Ishikawa (cell line): ENCODE results near the gene DISP3.

Experiments used
- CEBPB ChIP-seq: IDR thresholded peaks from 2 replicates; pipeline ENCODE4 v1.6.1; 2012
- CREB1 ChIP-seq: IDR thresholded peaks from 2 replicates; pipeline ENCODE4 v1.6.1; 2012; ENCODE audit warnings: low read depth
- EGR1 ChIP-seq: IDR thresholded peaks from 2 replicates; pipeline ENCODE4 v1.6.1; 2012
- EP300 ChIP-seq: IDR thresholded peaks from 2 replicates; pipeline ENCODE4 v1.6.1; 2012; ENCODE audit warnings: borderline replicate concordance
- FOXM1 ChIP-seq: IDR thresholded peaks from 2 replicates; pipeline ENCODE4 v1.6.1; 2012; ENCODE audit warnings: low read depth, borderline replicate concordance
- NFIC ChIP-seq: IDR thresholded peaks from 2 replicates; pipeline ENCODE4 v1.6.1; 2012
- RAD21 ChIP-seq: IDR thresholded peaks from 2 replicates; pipeline ENCODE4 v1.6.1; 2012; ENCODE audit warnings: low read depth
- TAF1 ChIP-seq: IDR thresholded peaks from 2 replicates; pipeline ENCODE4 v1.6.1; 2012; ENCODE audit warnings: low read depth, mild to moderate bottlenecking
- TCF12 ChIP-seq: IDR thresholded peaks from 2 replicates; pipeline ENCODE4 v1.6.1; 2012; ENCODE audit warnings: low read depth
- TF ChIP-seq, protein P1 (sequence below): IDR thresholded peaks from 2 replicates; pipeline ENCODE4 v1.6.1; 2012; ENCODE audit warnings: low read depth, mild to moderate bottlenecking

DNA sequence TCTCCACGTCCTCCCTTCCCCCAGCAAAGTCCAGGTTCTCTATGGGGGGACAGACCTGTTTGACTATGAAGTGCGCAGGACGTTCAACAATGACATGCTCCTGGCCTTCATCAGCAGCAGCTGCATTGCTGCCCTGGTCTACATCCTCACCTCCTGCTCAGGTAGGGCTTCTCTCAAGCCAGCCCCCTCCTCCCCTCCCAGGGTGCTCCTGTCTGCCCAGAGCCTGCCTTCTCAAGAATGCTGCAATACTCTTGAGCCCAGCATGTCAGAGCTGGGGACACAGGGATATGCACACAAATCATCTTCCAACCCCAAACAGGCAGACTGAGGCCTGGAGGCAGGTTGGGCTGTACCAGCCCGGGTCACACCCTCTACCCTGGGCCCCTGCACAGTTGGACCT, 35.4 kb downstream of the DISP3 start:
- TF ChIP-seq TAF1 (no peak), EP300 (no peak), EGR1 (no peak), CREB1 (no peak), RAD21 (no peak), CEBPB (no peak), NFIC (no peak), FOXM1 (no peak), TCF12 (no peak)
- TF ChIP-seq, protein P1, sequence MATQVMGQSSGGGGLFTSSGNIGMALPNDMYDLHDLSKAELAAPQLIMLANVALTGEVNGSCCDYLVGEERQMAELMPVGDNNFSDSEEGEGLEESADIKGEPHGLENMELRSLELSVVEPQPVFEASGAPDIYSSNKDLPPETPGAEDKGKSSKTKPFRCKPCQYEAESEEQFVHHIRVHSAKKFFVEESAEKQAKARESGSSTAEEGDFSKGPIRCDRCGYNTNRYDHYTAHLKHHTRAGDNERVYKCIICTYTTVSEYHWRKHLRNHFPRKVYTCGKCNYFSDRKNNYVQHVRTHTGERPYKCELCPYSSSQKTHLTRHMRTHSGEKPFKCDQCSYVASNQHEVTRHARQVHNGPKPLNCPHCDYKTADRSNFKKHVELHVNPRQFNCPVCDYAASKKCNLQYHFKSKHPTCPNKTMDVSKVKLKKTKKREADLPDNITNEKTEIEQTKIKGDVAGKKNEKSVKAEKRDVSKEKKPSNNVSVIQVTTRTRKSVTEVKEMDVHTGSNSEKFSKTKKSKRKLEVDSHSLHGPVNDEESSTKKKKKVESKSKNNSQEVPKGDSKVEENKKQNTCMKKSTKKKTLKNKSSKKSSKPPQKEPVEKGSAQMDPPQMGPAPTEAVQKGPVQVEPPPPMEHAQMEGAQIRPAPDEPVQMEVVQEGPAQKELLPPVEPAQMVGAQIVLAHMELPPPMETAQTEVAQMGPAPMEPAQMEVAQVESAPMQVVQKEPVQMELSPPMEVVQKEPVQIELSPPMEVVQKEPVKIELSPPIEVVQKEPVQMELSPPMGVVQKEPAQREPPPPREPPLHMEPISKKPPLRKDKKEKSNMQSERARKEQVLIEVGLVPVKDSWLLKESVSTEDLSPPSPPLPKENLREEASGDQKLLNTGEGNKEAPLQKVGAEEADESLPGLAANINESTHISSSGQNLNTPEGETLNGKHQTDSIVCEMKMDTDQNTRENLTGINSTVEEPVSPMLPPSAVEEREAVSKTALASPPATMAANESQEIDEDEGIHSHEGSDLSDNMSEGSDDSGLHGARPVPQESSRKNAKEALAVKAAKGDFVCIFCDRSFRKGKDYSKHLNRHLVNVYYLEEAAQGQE, result no peak
